SU-DHL-6 (cell line): Measurements from ENCODE around the gene SLC38A11.
"Not testable (repeated sequence)": the region's sequence is repeated elsewhere in the genome, so short reads cannot be mapped to it uniquely, and the experiment has no call there.

Experiments
- H2AFZ ChIP-seq: fragments of 200-600 bp; sonication (generic); 2 replicates; pipeline ENCODE4 v1.6.1; 2014; ENCODE audit warnings: low read depth, mild to moderate bottlenecking, moderate library complexity, mixed read lengths, antibody characterized with exemption, low read length; ENCODE audit not compliant: severe bottlenecking
- H3F3A ChIP-seq: fragments of 200-600 bp; shearing (Covaris generic); 2 replicates; pipeline ENCODE4 v1.6.0; 2016; ENCODE audit warnings: antibody characterized with exemption, mild to moderate bottlenecking; ENCODE audit not compliant: insufficient read depth
- H3K27ac ChIP-seq: fragments of 200-600 bp; sonication (generic); 2 replicates; pipeline ENCODE4 v1.5.1; 2016; ENCODE audit warnings: low read depth, mild to moderate bottlenecking, low read length, moderate library complexity, mixed read lengths
- H3K27me3 ChIP-seq: fragments of 200-600 bp; sonication (generic), shearing (Covaris generic); 2 replicates; pipeline ENCODE4 v1.6.0; 2014; ENCODE audit warnings: mild to moderate bottlenecking, low read length
- H3K36me3 ChIP-seq: fragments of 200-600 bp; sonication (generic); 2 replicates; pipeline ENCODE4 v1.6.1; 2014; ENCODE audit warnings: mild to moderate bottlenecking, low read length, mixed read lengths
- H3K4me2 ChIP-seq: fragments of 300-600, 200-600 bp; shearing (Covaris generic), sonication (generic); 2 replicates; pipeline ENCODE4 v1.6.0; 2014; ENCODE audit warnings: low read length, low read depth, mild to moderate bottlenecking; ENCODE audit not compliant: poor library complexity, severe bottlenecking
- H3K4me3 ChIP-seq: fragments of 200-600 bp; sonication (generic); 2 replicates; pipeline ENCODE4 v1.5.1; 2014; ENCODE audit warnings: antibody characterized with exemption, low read length, mild to moderate bottlenecking, mixed read lengths; ENCODE audit not compliant: insufficient read depth, poor library complexity, severe bottlenecking
- H3K79me2 ChIP-seq: fragments of 200-600 bp; sonication (generic); 2 replicates; pipeline ENCODE4 v1.6.1; 2014; ENCODE audit warnings: mild to moderate bottlenecking, low read length, moderate library complexity; ENCODE audit not compliant: insufficient read depth
- H3K9ac ChIP-seq: fragments of 200-600 bp; sonication (generic); 2 replicates; pipeline ENCODE4 v1.7.0; 2014; ENCODE audit warnings: mild to moderate bottlenecking, low read length
- H3K9me2 ChIP-seq: fragments of 200-600 bp; sonication (generic); replicated peaks from 2 replicates; pipeline ENCODE4 v1.6.1; 2014; ENCODE audit warnings: low read length; ENCODE audit not compliant: insufficient read depth
- H3K9me3 ChIP-seq: fragments of 200-600 bp; sonication (generic); 2 replicates; pipeline ENCODE4 v1.6.1; 2014; ENCODE audit warnings: low read length, mixed read lengths; ENCODE audit not compliant: insufficient read depth
- H4K20me1 ChIP-seq: fragments of 200-600 bp; sonication (generic); 2 replicates; pipeline ENCODE4 v1.6.1; 2014; ENCODE audit warnings: low read depth, mild to moderate bottlenecking, antibody characterized with exemption, low read length, moderate library complexity, mixed read lengths
- CTCF ChIP-seq: fragments of 200-600 bp; sonication (generic); IDR thresholded peaks from one replicate; pipeline ENCODE4 v1.5.1; 2017; ENCODE audit warnings: antibody characterized with exemption, mild to moderate bottlenecking, low read length, moderate library complexity; ENCODE audit not compliant: insufficient read depth, poor library complexity, severe bottlenecking
- EZH2phosphoT487 ChIP-seq: fragments of 200-600 bp; sonication (generic), shearing (Covaris generic); conservative IDR thresholded peaks from 2 replicates; pipeline ENCODE4 v1.6.1; 2018; ENCODE audit warnings: mild to moderate bottlenecking, antibody characterized with exemption, low read length, moderate library complexity, mixed read lengths

Gene SLC38A11

DNA sequence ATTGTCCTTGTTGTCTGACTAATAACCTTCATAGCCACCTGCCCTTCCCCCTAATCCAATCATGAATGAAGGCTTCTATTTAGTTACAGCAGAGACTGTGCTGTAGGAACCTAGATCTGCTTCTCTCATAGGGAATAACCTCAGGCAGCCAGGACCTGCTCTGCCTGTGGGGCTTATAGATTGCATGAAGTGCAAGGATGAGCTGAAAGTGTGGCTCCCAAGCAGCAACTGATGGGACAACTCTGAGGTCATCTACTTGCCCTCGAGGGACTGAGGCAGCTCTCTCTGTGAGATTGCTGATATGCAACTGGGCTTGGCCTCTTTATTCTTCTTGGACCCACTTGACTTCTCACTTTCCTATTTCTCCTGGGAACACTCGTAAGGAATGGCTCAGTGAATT, 23.8 kb upstream of the SLC38A11 start:
- no peaks in the 10 kb centered on the region for H3F3A ChIP-seq
- no peak overlapping the region for H3K27ac ChIP-seq
- no peak overlapping the region for H3K4me2 ChIP-seq
- no peak overlapping the region for H3K9ac ChIP-seq
- no peaks in the 10 kb centered on the region for H4K20me1 ChIP-seq
- TF ChIP-seq CTCF (no peak), EZH2phosphoT487 (no peak)
- no peaks in the 10 kb centered on the region for H3K27me3 ChIP-seq
- no peak overlapping the region for H2AFZ ChIP-seq
- no peaks in the 10 kb centered on the region for H3K9me2 ChIP-seq
- H3K36me3 ChIP-seq: no peaks in the 10 kb centered on the region
- no peaks in the 10 kb centered on the region for H3K9me3 ChIP-seq
- no peaks in the 10 kb centered on the region for H3K79me2 ChIP-seq
- no peak overlapping the region for H3K4me3 ChIP-seq

- not testable (repeated sequence) for H2AFZ ChIP-seq, H3K9me2 ChIP-seq, H3K4me3 ChIP-seq, H3K36me3 ChIP-seq, H4K20me1 ChIP-seq, H3K9me3 ChIP-seq, H3K27me3 ChIP-seq, H3K4me2 ChIP-seq, H3K9ac ChIP-seq, H3K27ac ChIP-seq, H3F3A ChIP-seq, H3K79me2 ChIP-seq
Observed at GRCh38 chr2:164976875-164977470, 21.6 kb upstream of the SLC38A11 start.

DNA sequence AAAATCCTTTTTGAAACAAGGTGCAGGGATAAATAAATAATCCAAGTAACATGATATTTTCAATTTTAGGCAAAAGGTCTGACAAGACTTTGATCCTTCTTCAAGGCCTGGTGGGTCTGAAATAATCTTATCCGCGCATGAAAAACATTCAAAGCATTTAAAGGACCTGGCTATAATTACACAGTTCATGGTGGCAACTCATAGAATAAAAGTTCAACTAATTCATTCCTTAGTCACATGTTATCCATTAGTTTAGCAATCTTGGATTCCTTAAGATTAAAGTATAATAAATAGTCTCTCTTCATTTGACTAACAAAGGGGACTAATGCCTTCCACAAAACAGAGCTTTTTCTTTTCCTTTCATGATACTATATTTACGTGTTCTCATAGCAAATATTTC, 21.0 kb upstream of the SLC38A11 start:
- Histone ChIP-seq H3K27ac (no peak overlapping the region), H4K20me1 (no peaks in the 10 kb centered on the region), H3K79me2 (no peaks in the 10 kb centered on the region), H3K9ac (no peak overlapping the region), H3F3A (no peaks in the 10 kb centered on the region), H3K4me2 (no peak overlapping the region), H3K9me2 (no peaks in the 10 kb centered on the region), H3K4me3 (no peak overlapping the region), H3K9me3 (no peaks in the 10 kb centered on the region), H3K36me3 (no peaks in the 10 kb centered on the region), H3K27me3 (no peaks in the 10 kb centered on the region), H2AFZ (no peak overlapping the region)
- TF ChIP-seq CTCF (no peak), EZH2phosphoT487 (no peak)

DNA sequence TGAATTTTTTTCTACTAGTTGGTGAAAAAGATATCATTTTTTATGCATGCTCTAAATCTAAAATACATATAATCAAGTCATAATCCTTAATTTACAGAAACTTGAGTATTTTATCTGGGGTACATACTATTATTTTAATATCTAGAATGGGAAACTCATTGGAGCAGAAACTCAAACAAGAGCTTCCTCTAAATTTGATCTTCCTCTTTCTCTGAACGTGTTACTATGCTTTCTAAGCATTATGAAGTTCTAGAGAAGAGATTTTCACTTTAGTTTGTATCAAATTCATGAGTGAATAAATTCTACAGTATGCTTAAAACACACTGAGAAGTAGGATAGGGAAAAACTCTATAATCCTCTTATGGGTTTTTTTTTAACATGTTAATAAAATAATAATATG, 20.6 kb upstream of the SLC38A11 start:
- Histone ChIP-seq H3K36me3 (no peaks in the 10 kb centered on the region), H2AFZ (no peak overlapping the region), H3K4me3 (no peak overlapping the region), H3K79me2 (no peaks in the 10 kb centered on the region), H3K9me2 (no peaks in the 10 kb centered on the region), H3K27ac (no peak overlapping the region), H3F3A (no peaks in the 10 kb centered on the region), H3K9me3 (no peaks in the 10 kb centered on the region), H3K27me3 (no peaks in the 10 kb centered on the region), H3K9ac (no peak overlapping the region), H3K4me2 (no peak overlapping the region), H4K20me1 (no peaks in the 10 kb centered on the region)
- TF ChIP-seq CTCF (no peak), EZH2phosphoT487 (no peak)
